Activated CD8-positive, alpha-beta memory T cell treated with anti-CD3 and anti-CD28 coated beads for 4 hours (primary cell): ENCODE results near the gene THAP10.

Experiments used
- DNase-seq, 2 donors: peaks; one replicate each; pipeline ENCODE4 v3.0.0-alpha.2; 2020; ENCODE audit warnings: low read depth in 2 of 2

Gene THAP10

GRCh38 chr15:70853973-70854665 is 38.1 kb downstream of the THAP10 start, which contains the start of gene LARP6:
Gene LARP6, minus strand, starts transcription at chr15:70854157. Its CDS starts 69 bp downstream, at chr15:70854088.
- peak in 1 of 2 donors; percentile 1 for DNase-seq

- no peak for DNase-seq
These were observed 38.8 kb downstream of the THAP10 start for GRCh38 chr15:70853318-70853972.

- no peak for DNase-seq
These were observed 39.5 kb downstream of the THAP10 start for GRCh38 chr15:70852501-70853317.

- no peak for DNase-seq
These were observed 40.3 kb downstream of the THAP10 start for GRCh38 chr15:70851889-70852288.

- no peak for DNase-seq
These were observed 46.5 kb downstream of the THAP10 start for GRCh38 chr15:70845602-70846360.

GRCh38 chr15:70837476-70837875 is 54.8 kb downstream of the THAP10 start:
- DNase-seq = no peak

GRCh38 chr15:70835841-70836240 is 56.4 kb downstream of the THAP10 start:
- DNase-seq = no peak

- no peak for DNase-seq
These were observed 56.8 kb downstream of the THAP10 start for GRCh38 chr15:70835415-70835814.

- DNase-seq = no peak
These were observed 57.2 kb downstream of the THAP10 start for GRCh38 chr15:70834999-70835398.

- no peak for DNase-seq
These were observed 58.1 kb downstream of the THAP10 start for GRCh38 chr15:70833861-70834765.

- no peak for DNase-seq
These were observed 58.8 kb downstream of the THAP10 start for GRCh38 chr15:70833422-70833821.

- no peak for DNase-seq
These were observed 60.1 kb downstream of the THAP10 start for GRCh38 chr15:70832176-70832575.
